CD4-positive, alpha-beta T cell (primary cell): Measurements from ENCODE around the gene G2E3. TPM values are rescaled to one million over a fixed set of nuclear protein-coding genes. Genes with fewer than 3 reads are reported as not detected.

Experiments
- ATAC-seq: fragments of 200-7000 bp; cut with Tn5 transposase; one replicate; pipeline ENCODE4 v1.10.0; 2022; ENCODE audit warnings: mild to moderate bottlenecking; ENCODE audit not compliant: poor library complexity
- CTCF ChIA-PET: fragments of 350-600 bp; sonication (Branson Sonifier 250); formaldehyde crosslinking; loops from one replicate; lab custom pipeline; 2021; ENCODE audit warnings: antibody characterized with exemption, inconsistent platforms; lab: Charles Lee
- POLR2A ChIA-PET: fragments of 350-600 bp; sonication (Branson Sonifier 250); formaldehyde crosslinking; loops from one replicate; lab custom pipeline; 2021; ENCODE audit warnings: antibody characterized with exemption, inconsistent platforms; lab: Charles Lee
- DNase-seq, 14 experiments: peaks; one replicate each; pipeline ENCODE4 v3.0.0-alpha.2; 2013 to 2020; ENCODE audit warnings: mixed read lengths in 2 of 14
- H3K27ac ChIP-seq, 2 donors: one replicate each; pipeline versions ENCODE4 v1.5.1 to v1.7.0; 2013; ENCODE audit warnings: low read length in 2 of 2, low read depth in 1 of 2, mild to moderate bottlenecking in 1 of 2
- H3K27me3 ChIP-seq, 2 experiments: 1 replicate in 1 of 2; 2 replicates in 1 of 2; pipeline versions ENCODE4 v1.6.1 to v1.7.0; 2013; ENCODE audit warnings: low read length in 2 of 2, control low read depth in 1 of 2, mild to moderate bottlenecking in 1 of 2, moderate library complexity in 1 of 2; ENCODE audit not compliant: insufficient read depth in 2 of 2, control insufficient read depth in 1 of 2
- H3K36me3 ChIP-seq: one replicate; pipeline ENCODE4 v1.6.1; 2013; ENCODE audit warnings: low read length, control low read depth; ENCODE audit not compliant: insufficient read depth
- H3K4me1 ChIP-seq: one replicate; pipeline ENCODE4 v1.6.1; 2013; ENCODE audit warnings: low read length, control low read depth; ENCODE audit not compliant: insufficient read depth
- H3K4me3 ChIP-seq: one replicate; pipeline ENCODE4 v1.5.1; 2013; ENCODE audit warnings: mild to moderate bottlenecking, low read length, moderate library complexity
- H3K9me3 ChIP-seq, 2 experiments: 1 replicate in 1 of 2; 2 replicates in 1 of 2; pipeline versions ENCODE4 v1.6.1 to v1.7.0; 2013; ENCODE audit warnings: low read length in 2 of 2, mild to moderate bottlenecking in 2 of 2, control low read depth in 1 of 2, moderate library complexity in 1 of 2; ENCODE audit not compliant: control insufficient read depth in 1 of 2, insufficient read depth in 1 of 2
- H3K27ac Mint-ChIP-seq: one replicate; pipeline ENCODE4 v1.8.0; 2020; ENCODE audit warnings: mixed read lengths
- H3K27me3 Mint-ChIP-seq: one replicate; pipeline ENCODE4 v1.8.0; 2021; ENCODE audit warnings: mixed read lengths
- H3K36me3 Mint-ChIP-seq: one replicate; pipeline ENCODE4 v1.8.0; 2021; ENCODE audit warnings: low read depth, mixed read lengths
- H3K4me1 Mint-ChIP-seq: one replicate; pipeline ENCODE4 v1.8.0; 2021; ENCODE audit warnings: low read depth, mixed read lengths
- H3K4me3 Mint-ChIP-seq: one replicate; pipeline ENCODE4 v1.8.0; 2020; ENCODE audit warnings: mild to moderate bottlenecking, mixed read lengths
- H3K9me3 Mint-ChIP-seq: one replicate; pipeline ENCODE4 v1.8.0; 2020; ENCODE audit warnings: mixed read lengths
- CTCF ChIP-seq: fragments of 200-600 bp; IDR thresholded peaks from one replicate; pipeline ENCODE4 v1.8.0; 2022; ENCODE audit warnings: antibody characterized with exemption, mild to moderate bottlenecking
- intact Hi-C, 2 experiments: fragments of 100-400 bp; cut with DNase I in 1 of 2; cut with micrococcal nuclease in 1 of 2; formaldehyde crosslinking; loops; one replicate each; pipeline versions ENCODE4 v1.15.1 to v1.9.0; 2023 to 2025; cut with DNase I, micrococcal nuclease
- total RNA-seq, 174 experiments: library from RNA in 2 of 174; stranded (reverse) in 2 of 174; gene quantifications; one replicate each; pipeline ENCODE4 v1.2.3 and lab custom pipeline; 2021 to 2026

The G2E3 gene
- total RNA-seq, 2 experiments from 2014 or later, result 23.8 to 24.3 TPM

DNA sequence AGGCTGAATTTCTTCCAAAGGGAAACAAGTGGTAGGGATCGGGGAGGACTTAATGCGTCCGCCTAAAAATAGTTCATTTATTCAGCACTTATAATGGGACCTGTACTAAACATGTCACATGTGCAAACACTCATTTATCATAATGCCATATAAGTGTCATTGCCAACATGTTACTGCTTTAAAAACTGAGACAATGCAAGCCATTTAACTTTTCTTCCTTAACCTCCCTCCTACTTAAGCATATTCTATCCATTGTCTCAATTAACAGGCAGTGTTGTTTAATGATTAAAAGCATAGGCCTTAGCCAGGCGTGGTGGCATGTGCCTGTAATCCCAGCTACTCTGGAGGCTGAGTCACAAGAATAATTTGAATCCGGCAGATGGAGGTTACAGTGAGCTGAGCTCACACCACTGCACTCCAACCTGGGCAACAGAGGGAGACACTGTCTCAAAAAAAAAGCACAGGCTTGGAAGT is 49.6 kb downstream of the G2E3 start:
- no peaks in the 10 kb centered on the region for H3K9me3 ChIP-seq
- Mint-ChIP-seq H3K9me3 (no peaks in the 10 kb centered on the region), H3K27ac (no peak overlapping the region), H3K27me3 (no peaks in the 10 kb centered on the region), H3K4me1 (peaks cover 6% of the 10 kb centered on the region), H3K36me3 (peaks cover 63% of the 10 kb centered on the region), H3K4me3 (no peak overlapping the region)
- ChIA-PET POLR2A (interaction anchor here (1.5 kb wide), 1 partner anchor 13 kb away, joined by 4 read pairs; the partner anchor contains the start of gene SCFD1), CTCF (no interaction called here)
- H3K27me3 ChIP-seq, result no peaks in the 10 kb centered on the region
- no peak for TF ChIP-seq CTCF
- H3K4me1 ChIP-seq, result no peaks in the 10 kb centered on the region
- no peak overlapping the region for H3K4me3 ChIP-seq
- DNase-seq (no peak), ATAC-seq (no peak)
- intact Hi-C loops, result no loop called here
- H3K27ac ChIP-seq, result no peak overlapping the region
- H3K36me3 ChIP-seq, result peaks cover 35% of the 10 kb centered on the region

DNA sequence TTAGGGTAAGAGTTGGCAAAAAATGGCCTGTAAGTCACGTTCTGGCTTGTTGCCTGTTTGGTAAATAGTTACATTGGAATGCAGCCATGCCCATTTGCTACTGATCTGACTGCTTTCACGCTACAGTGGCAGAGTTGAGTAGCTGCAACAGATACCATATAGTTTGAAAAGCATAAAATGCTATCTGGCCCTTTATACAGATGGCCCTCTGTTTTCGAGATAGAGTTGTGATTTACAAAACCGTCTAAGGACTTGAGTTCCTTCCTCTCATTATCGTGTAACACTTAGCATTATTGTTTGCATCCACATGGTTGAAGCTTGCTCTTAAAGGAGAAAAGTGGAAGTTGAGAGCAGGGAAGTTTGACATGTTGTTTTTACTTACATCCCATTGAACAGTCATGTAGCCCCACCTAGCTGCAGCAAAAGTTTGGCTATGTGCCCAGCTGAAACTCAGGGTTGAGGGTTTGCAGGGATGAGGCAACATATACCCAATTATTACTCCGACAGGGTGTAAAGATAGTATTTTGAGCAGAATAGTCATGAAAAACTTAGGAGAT is 51.9 kb downstream of the G2E3 start:
- DNase-seq (peak in 7 of 14 experiments; percentile 8 to 63 (median 42)), ATAC-seq (peak; percentile 41)
- Mint-ChIP-seq H3K9me3 (no peaks in the 10 kb centered on the region), H3K4me1 (peaks cover 6% of the 10 kb centered on the region), H3K27ac (peak overlapping the region; percentile 21), H3K4me3 (no peak overlapping the region), H3K36me3 (peaks cover 55% of the 10 kb centered on the region), H3K27me3 (no peaks in the 10 kb centered on the region)
- peak; percentile 18 for TF ChIP-seq CTCF
- ChIA-PET POLR2A (interaction anchor here (1.0 to 1.1 kb wide), 2 partner anchors 12 to 52 kb away, joined by 3 read pairs; partner anchors contain the start of gene G2E3), CTCF (interaction anchor here (1.0 kb wide), 1 partner anchor 236 kb away, joined by 4 read pairs; no protein-coding TSS in a partner anchor)
- Histone ChIP-seq H3K4me1 (no peaks in the 10 kb centered on the region), H3K36me3 (peaks cover 29% of the 10 kb centered on the region), H3K9me3 (no peaks in the 10 kb centered on the region), H3K27ac (no peak overlapping the region), H3K27me3 (no peaks in the 10 kb centered on the region), H3K4me3 (no peak overlapping the region)
- intact Hi-C loops, result loop anchor here in 1 of 2 experiments (5.0 kb wide), 1 partner anchor 234 kb away; no protein-coding TSS in a partner anchor

DNA sequence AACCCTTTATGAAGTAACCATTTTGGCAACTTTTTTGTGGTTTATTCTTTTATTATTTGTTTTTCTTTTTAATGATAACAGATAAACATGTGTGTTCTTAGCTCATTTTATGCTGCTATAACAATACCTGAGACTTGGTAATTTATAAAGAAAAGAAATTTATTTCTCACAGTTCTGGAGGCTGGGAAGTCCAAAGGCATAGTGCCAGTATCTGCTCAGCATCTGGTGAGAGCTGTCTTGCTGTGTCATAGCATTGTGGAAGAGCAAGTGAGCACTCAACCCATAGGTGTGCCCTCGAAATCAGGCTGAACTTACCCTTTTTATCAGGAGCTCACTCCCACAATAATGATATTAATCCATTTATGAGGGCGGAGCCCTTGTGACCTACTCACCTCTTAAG is 55.2 kb downstream of the G2E3 start:
- CTCF ChIA-PET, result no interaction called here
- H3K4me1 ChIP-seq, result no peaks in the 10 kb centered on the region

More for the DNA sequence above, 55.2 kb downstream of the G2E3 start:
- peaks cover 24% of the 10 kb centered on the region for H3K36me3 ChIP-seq
- Mint-ChIP-seq H3K27me3 (no peaks in the 10 kb centered on the region), H3K9me3 (no peaks in the 10 kb centered on the region), H3K4me3 (no peak overlapping the region), H3K4me1 (peaks cover 6% of the 10 kb centered on the region), H3K36me3 (peaks cover 45% of the 10 kb centered on the region), H3K27ac (no peak overlapping the region)
- intact Hi-C loops, result loop anchor here in 1 of 2 experiments (5.0 kb wide), 1 partner anchor 237 kb away; no protein-coding TSS in a partner anchor
- POLR2A ChIA-PET, result no interaction called here
- no peaks in the 10 kb centered on the region for H3K27me3 ChIP-seq
- DNase-seq, result no peak
- no peaks in the 10 kb centered on the region for H3K9me3 ChIP-seq
- no peak for ATAC-seq
- no peak overlapping the region for H3K4me3 ChIP-seq
- H3K27ac ChIP-seq, result no peak overlapping the region
- TF ChIP-seq CTCF, result no peak
